ENCODE measurements around the gene LARGE1. TPM values are rescaled to one million over a fixed set of nuclear protein-coding genes. Genes with fewer than 3 reads are reported as not detected.

LARGE1 gene
- 2.8 and 3.9 TPM in 2 replicates for total RNA-seq

GRCh38 chr22:33920197-33920540 lies at the start of gene LARGE1:
TSS of gene LARGE1 (minus strand) at chr22:33920476.
- DNase-seq (ENCODE audit: low read depth, low spot score): no peak

DNA sequence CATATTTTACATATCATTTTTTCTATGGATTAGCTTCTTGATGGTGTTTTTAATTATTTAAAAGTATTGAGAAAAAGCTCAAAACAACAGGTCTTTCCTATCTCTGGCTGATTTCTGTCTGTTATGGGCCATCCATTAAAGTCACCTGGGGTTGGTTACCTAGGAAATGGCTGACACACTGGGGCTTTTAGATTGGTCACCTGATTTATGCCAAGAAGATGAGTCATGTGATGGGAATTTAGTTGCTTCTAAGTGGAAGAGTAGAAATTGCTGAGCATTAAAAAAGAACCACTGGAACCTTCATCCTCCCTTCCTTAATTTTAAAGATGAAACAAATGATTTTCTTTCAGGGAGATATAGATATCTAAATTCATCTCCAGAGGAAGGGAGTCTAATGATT lies 48.8 kb upstream of the LARGE1 start:
- DNase-seq (ENCODE audit: low read depth, low spot score): no peak

DNA sequence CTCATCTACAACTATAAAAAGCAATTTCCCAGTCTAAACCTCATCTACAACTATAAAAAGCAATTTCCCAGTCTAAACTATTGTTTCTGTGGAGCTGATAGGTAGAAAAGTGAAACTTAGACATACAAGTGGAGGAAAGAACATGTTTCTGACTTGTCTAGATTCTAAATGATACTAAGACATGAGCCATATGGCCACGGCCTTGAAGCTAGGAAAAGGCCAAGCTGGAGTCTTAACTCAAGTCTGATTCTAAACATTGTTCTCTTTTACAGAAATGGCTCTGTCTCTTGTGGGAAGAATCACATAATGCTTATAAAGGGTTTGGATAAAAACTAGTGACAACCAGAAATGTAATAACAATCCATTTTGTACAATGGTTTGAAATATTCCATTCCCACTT lies 43.8 kb upstream of the LARGE1 start:
- no peak for DNase-seq (ENCODE audit: low read depth, low spot score)

DNA sequence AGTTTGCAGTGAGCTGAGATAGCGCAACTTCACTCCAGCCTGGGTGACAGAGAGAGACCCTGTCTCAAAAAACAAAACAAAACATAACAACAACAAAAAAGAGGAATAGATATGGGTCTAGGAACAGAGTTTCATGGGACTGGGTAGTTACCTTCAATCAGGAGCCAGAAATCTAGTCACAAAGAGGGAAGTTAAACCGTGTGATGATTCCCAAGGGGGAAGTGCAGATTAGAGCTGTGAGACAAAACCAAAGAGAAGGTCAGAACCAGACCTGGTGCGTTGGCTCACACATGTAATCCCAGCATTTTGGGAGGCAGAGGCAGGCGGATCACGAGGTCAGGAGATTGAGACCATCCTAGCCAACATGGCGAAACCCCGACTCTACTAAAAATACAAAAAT lies 42.1 kb upstream of the LARGE1 start:
- DNase-seq (ENCODE audit: low read depth, low spot score): no peak

DNA sequence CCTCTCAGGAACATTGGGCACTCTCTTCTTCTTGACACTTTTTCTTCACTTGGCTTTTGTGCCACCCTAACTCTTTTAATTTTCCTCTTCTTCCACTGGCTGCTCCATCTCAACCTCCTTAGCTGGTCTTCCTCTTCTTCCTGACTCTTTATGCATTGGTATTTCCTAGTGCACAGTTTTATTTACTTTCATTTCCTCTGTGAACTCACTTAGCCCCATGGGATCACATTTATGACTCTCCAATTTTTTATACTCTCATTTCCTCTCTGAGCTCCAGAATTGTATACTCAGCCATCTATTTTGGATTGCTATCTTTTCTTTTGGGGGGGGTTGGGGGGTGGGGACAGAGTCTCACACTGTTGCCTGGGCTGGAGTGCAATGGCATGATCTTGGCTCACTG lies 38.5 kb upstream of the LARGE1 start:
- DNase-seq (ENCODE audit: low read depth, low spot score): no peak

DNA sequence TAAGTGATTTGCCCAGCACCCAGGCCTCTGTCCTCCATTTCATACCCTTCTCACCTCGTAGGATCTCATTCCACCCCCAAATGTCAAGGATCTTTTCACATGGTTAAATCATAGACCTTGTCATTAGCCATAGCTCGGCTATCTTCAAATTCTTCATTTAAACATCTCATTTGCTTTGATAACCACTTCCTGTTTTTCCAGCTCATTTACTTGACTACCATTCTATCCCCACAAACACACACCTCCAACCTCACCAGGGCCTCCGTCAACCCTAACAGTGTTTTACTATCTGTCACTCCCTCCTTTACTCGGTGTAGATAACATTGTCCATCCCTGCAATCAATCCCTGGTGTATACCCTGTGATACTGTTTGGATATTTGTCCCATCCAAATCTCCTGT lies 36.8 kb upstream of the LARGE1 start:
- no peak for DNase-seq (ENCODE audit: low read depth, low spot score)

GRCh38 chr22:33952776-33953175 lies 32.5 kb upstream of the LARGE1 start:
- no peak for DNase-seq (ENCODE audit: low read depth, low spot score)

DNA sequence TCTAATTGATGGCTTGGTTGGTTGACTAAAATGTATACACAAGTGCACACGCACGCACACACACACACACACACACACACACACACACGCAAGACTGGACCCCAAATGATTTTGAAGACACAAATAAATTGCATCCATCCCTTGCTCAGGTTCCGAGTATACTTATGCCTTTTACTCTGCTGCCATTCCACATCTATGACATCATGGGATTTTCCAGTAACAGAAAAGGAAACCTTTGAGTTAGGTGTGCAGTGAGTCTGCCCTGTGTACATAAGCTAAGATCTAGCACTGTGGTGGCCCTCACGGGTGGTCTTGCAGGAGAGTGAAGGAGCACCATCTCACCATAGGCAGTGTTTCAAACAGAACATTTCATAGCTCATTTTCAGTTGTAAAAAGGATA lies 20.5 kb upstream of the LARGE1 start:
- DNase-seq (ENCODE audit: low read depth, low spot score): no peak

DNA sequence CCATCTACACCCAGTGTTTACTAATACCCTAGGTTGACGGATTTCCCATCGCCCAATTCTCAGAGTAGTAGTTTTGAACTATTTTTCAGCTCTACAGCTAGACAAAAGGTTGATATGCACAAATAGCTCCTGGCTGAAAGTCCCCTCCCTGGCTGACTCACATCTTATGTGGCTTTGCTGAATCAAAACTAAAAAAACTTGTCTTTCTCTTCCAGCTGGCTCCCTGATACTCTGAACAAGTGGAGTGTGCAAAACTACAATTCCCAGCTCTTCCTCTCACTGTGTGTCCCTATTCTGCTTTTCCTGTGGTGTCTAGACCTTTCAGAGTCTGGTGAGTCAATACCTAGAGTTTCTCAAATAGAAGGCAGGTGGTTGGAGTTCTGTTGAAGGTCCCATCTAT lies 12.7 kb upstream of the LARGE1 start:
- no peak for DNase-seq (ENCODE audit: low read depth, low spot score)

- DNase-seq (ENCODE audit: low read depth, low spot score): no peak
Observed at GRCh38 chr22:33931406-33931805, 11.1 kb upstream of the LARGE1 start.

DNA sequence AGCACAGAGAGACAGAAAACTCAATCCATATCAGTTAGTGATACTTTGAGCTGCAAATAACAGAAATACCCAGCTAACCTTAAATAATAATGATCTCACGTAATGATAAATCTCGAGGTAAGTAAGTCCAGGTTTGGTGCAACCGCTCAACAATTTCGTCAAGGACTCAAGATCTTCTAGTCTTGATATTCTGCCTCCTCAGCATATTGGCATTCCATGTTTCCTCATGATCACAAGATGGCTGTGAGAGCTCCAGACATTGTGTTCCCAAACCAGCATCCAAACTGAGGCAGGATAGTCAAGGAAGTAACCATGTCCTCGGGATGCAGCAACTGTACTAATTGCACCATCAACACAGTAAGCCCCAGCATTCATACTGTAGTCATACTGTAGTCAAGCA lies 7.5 kb upstream of the LARGE1 start:
- DNase-seq (ENCODE audit: low read depth, low spot score): no peak

DNA sequence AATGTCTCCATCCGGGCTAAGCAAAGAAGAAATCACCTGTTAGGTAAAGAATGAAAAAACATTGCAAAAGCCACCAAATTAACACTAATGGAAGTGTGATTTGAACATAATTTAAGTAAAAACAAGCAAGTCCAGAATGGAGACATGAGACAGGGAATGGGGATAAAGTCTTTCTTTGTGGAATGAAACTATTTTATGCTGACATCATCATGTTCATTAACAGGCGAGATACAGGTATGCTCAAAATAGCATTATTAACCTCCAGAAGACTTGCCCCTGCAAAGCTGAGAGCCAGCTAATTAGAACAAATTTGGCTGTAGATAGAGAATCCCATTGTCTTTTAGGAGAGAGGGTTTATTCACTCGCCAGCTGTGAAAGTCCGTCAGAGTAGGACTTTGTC lies 4.9 kb upstream of the LARGE1 start:
- DNase-seq (ENCODE audit: low read depth, low spot score): no peak

DNA sequence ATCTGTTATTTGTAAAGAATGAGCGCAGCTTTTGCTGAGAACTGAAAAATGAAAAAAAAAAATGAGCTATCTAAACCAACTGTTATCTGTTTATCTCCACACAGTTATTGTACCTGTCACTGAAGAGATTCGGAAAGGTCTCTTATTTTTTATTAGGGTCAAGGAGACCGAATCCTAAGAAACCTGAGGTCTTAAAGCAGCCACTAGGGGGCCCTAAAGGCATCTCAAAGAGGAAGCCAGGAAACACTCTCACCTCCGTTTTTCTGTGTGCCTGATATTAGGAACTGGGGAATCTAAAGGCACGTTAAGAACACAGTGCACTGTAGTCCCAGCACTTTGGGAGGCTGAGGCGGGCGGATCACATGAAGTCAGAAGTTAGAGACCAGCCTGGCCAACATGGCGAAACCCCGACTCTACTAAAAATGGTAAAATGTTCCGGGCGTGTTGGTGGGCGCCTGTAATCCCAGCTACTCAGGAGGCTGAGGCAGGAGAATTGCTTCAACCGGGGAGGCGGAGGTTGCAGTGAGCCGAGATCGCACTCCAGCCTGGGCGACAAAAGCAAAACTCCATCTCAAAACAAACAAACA lies 3.5 kb upstream of the LARGE1 start:
- DNase-seq (ENCODE audit: low read depth, low spot score): no peak

DNA sequence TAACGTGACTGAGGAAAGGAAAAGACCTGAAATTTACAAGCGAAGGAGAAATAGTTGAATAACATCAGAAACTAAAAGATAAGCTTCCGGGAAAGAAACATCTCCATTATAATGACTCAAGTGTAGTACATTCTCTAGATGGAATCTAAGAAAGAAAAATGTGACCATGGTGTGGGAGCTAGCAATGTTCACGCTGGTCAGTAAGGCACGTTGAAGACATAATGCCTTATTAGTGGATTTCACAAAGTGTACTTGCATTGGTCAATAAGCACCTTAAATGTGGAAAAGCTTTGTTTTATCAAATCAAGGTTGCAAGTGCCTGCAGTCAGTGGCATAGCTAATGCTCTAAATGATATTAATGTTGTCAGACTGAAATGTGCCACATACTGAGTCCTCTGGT lies 2.8 kb upstream of the LARGE1 start:
- DNase-seq (ENCODE audit: low read depth, low spot score): no peak

- no peak for DNase-seq (ENCODE audit: low read depth, low spot score)
Observed at GRCh38 chr22:33922349-33922681, 2.0 kb upstream of the LARGE1 start.

DNA sequence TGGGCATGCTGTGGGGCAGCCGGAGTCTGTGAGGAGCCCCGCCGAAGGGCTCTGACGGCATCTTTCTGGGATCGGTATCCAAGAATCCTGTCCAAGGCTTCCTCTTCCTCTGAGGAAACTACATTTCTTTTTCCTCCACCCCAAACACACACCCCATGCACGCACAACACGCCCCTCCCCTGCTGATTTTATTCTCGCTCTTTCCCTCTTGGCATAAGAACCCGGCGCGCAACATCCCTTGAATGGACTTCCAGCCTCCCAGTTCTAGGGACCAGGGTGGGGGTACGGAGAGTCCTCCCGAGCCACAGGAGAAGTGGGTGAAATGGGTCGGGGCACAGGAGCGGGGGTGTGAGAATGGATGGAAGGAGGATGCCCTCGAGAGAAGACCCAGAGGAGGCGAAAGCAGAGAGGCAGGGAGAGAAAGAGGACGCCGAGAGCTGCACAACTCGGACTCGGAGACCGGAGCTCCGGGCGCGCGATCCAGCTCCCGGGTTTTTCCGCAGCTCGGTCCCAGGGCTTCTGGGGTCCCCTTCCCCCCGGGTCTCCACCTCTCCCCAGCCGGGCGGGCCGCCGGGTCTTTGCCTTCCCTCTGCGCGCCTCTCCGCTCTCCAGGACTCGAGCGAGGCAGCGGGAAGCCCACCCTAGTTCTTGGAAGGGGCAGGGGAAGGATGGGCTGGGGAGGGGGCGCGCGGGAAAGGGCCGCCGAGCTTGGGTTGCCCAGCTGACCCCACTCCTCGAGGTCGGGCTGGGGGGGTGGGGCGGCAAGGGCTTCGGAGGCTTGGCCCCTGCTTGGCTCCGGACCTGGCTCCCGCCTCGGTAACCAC lies 1.5 kb upstream of the LARGE1 start:
- DNase-seq (ENCODE audit: low read depth, low spot score): no peak

GRCh38 chr22:33920927-33921524 lies 750 bp upstream of the LARGE1 start:
- peak; percentile 61 for DNase-seq (ENCODE audit: low read depth, low spot score)

GRCh38 chr22:33919391-33920196 lies 682 bp downstream of the LARGE1 start:
- no peak for DNase-seq (ENCODE audit: low read depth, low spot score)

- DNase-seq (ENCODE audit: low read depth, low spot score): no peak
Observed at GRCh38 chr22:33918676-33919365, 1.5 kb downstream of the LARGE1 start.

- no peak for DNase-seq (ENCODE audit: low read depth, low spot score)
Observed at GRCh38 chr22:33917744-33918406, 2.4 kb downstream of the LARGE1 start.

GRCh38 chr22:33914699-33915098 lies 5.6 kb downstream of the LARGE1 start:
- DNase-seq (ENCODE audit: low read depth, low spot score): no peak

Measured in pulmonary artery endothelial cell (primary cell).